ENCODE measurements around the gene ANKLE2. TPM values are rescaled to one million over a fixed set of nuclear protein-coding genes. Genes with fewer than 3 reads are reported as not detected.

Gene ANKLE2
- polyA plus RNA-seq, 1 donor (not counting 4 experiments of a cell fraction or from before 2014, with no cell fraction given) = 109 TPM

GRCh38 chr12:132774159-132774558, 12.5 kb upstream of the ANKLE2 start:
- H3K79me2 ChIP-seq (ENCODE audit: control insufficient read depth, insufficient read depth, low read length) = no peaks in the 10 kb centered on the region
- H3K4me2 ChIP-seq (ENCODE audit: control insufficient read depth, extremely low read depth, insufficient read depth, low read depth, low read length) = no peak overlapping the region
- H3K9ac ChIP-seq (ENCODE audit: control insufficient read depth, extremely low read depth, insufficient read depth, low read length) = no peak overlapping the region
- H4K20me1 ChIP-seq (ENCODE audit: control insufficient read depth, extremely low read depth, insufficient read depth, low read length) = no peaks in the 10 kb centered on the region
- H3K9me1 ChIP-seq (ENCODE audit: control insufficient read depth, extremely low read depth, insufficient read depth, low read length) = no peaks in the 10 kb centered on the region
- H3K4me3 ChIP-seq (ENCODE audit: control insufficient read depth in 2 of 3, extremely low read depth in 1 of 3, insufficient read depth in 2 of 3, low read depth in 1 of 3, low read length in 3 of 3) = no peak overlapping the region
- no peak overlapping the region for H2AFZ ChIP-seq (ENCODE audit: control insufficient read depth, low read length)
- H3K36me3 ChIP-seq (ENCODE audit: control insufficient read depth in 2 of 2, extremely low read depth in 1 of 2, insufficient read depth in 2 of 2, low read length in 2 of 2) = peaks cover 27 to 51% of the 10 kb centered on the region in 2 experiments
- no peaks in the 10 kb centered on the region for H3K4me1 ChIP-seq (ENCODE audit: control insufficient read depth, extremely low read depth, insufficient read depth, low read length)
- DNase-seq (ENCODE audit: low read depth, low spot score) (no peak), FAIRE-seq (no peak)
- TF ChIP-seq CTCF (optimal IDR thresholded peaks at IDR 0.05 in 1 of 3, IDR thresholded peaks at IDR 0.05 in 1 of 3, conservative IDR thresholded peaks at IDR 0.05 in 1 of 3; ENCODE audit: extremely low read depth in 1 of 3, insufficient read depth in 2 of 3, low read length in 3 of 3) = no peak
- no peak for TF ChIP-seq EZH2 (IDR thresholded peaks at IDR 0.05; ENCODE audit: low read length)
- dilution Hi-C loops (cut with MboI; ENCODE audit: extremely low pct_ligation_motif_present, low sequenced_read_pairs) = no loop called here
- no peaks in the 10 kb centered on the region for H3K9me3 ChIP-seq (ENCODE audit: control insufficient read depth, low read depth, low read length)
- H3K27ac ChIP-seq (ENCODE audit: control insufficient read depth, insufficient read depth, low read length) = no peak overlapping the region
- no peaks in the 10 kb centered on the region for H3K27me3 ChIP-seq (ENCODE audit: control insufficient read depth, extremely low read depth, insufficient read depth, low read length)

- dilution Hi-C loops (cut with MboI; ENCODE audit: extremely low pct_ligation_motif_present, low sequenced_read_pairs) = no loop called here
- no peaks in the 10 kb centered on the region for H3K9me3 ChIP-seq (ENCODE audit: control insufficient read depth, low read depth, low read length)
- H3K36me3 ChIP-seq (ENCODE audit: control insufficient read depth in 2 of 2, extremely low read depth in 1 of 2, insufficient read depth in 2 of 2, low read length in 2 of 2) = peaks cover 27 to 53% of the 10 kb centered on the region in 2 experiments
- no peaks in the 10 kb centered on the region for H3K27me3 ChIP-seq (ENCODE audit: control insufficient read depth, extremely low read depth, insufficient read depth, low read length)
- no peak overlapping the region for H3K4me3 ChIP-seq (ENCODE audit: control insufficient read depth in 2 of 3, extremely low read depth in 1 of 3, insufficient read depth in 2 of 3, low read depth in 1 of 3, low read length in 3 of 3)
- no peaks in the 10 kb centered on the region for H3K79me2 ChIP-seq (ENCODE audit: control insufficient read depth, insufficient read depth, low read length)
- no peaks in the 10 kb centered on the region for H3K4me1 ChIP-seq (ENCODE audit: control insufficient read depth, extremely low read depth, insufficient read depth, low read length)
- H3K4me2 ChIP-seq (ENCODE audit: control insufficient read depth, extremely low read depth, insufficient read depth, low read depth, low read length) = no peak overlapping the region
- TF ChIP-seq CTCF (optimal IDR thresholded peaks at IDR 0.05 in 1 of 3, IDR thresholded peaks at IDR 0.05 in 1 of 3, conservative IDR thresholded peaks at IDR 0.05 in 1 of 3; ENCODE audit: extremely low read depth in 1 of 3, insufficient read depth in 2 of 3, low read length in 3 of 3) (no peak), EZH2 (IDR thresholded peaks at IDR 0.05; ENCODE audit: low read length) (no peak)
- H3K9me1 ChIP-seq (ENCODE audit: control insufficient read depth, extremely low read depth, insufficient read depth, low read length) = no peaks in the 10 kb centered on the region
- H3K9ac ChIP-seq (ENCODE audit: control insufficient read depth, extremely low read depth, insufficient read depth, low read length) = no peak overlapping the region
- H2AFZ ChIP-seq (ENCODE audit: control insufficient read depth, low read length) = no peak overlapping the region
- DNase-seq (ENCODE audit: low read depth, low spot score) (no peak), FAIRE-seq (no peak)
- no peaks in the 10 kb centered on the region for H4K20me1 ChIP-seq (ENCODE audit: control insufficient read depth, extremely low read depth, insufficient read depth, low read length)
- H3K27ac ChIP-seq (ENCODE audit: control insufficient read depth, insufficient read depth, low read length) = no peak overlapping the region
Observed at GRCh38 chr12:132773077-132773955, 11.7 kb upstream of the ANKLE2 start.

Data from keratinocyte (primary cell).